Islet of Langerhans (tissue), 1 donor: ENCODE data around the gene CRP.
A peak's percentile ranks its signal among the peaks of the same experiment; 100 is the strongest.

Experiments used
- FAIRE-seq: peaks from one replicate; lab custom pipeline; 2011; peaks lifted over from hg19 to GRCh38; lab: Jason Lieb, UNC

CRP gene

GRCh38 chr1:159699653-159700052, 14.7 kb downstream of the CRP start:
- no peak for FAIRE-seq

GRCh38 chr1:159699246-159699645, 15.1 kb downstream of the CRP start:
- no peak for FAIRE-seq

DNA sequence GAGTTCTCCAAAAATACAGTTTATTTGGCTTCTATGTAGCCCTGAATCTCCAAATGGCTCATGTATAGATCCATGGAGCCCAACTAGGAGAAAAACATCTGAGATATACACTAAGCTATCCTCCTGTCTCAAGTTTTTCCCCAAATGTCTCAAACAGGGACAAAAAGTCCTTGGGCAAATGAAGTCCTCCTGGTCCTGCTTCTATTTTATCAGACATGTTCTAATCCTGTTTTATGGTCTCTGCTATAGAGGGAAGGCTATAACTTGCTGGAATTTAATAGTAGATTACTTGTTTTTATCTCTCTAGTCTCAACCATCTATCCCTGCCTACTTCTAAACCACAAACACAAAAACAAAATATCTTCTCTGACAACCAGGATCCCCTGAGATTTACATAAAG, 26.9 kb downstream of the CRP start:
- no peak for FAIRE-seq

DNA sequence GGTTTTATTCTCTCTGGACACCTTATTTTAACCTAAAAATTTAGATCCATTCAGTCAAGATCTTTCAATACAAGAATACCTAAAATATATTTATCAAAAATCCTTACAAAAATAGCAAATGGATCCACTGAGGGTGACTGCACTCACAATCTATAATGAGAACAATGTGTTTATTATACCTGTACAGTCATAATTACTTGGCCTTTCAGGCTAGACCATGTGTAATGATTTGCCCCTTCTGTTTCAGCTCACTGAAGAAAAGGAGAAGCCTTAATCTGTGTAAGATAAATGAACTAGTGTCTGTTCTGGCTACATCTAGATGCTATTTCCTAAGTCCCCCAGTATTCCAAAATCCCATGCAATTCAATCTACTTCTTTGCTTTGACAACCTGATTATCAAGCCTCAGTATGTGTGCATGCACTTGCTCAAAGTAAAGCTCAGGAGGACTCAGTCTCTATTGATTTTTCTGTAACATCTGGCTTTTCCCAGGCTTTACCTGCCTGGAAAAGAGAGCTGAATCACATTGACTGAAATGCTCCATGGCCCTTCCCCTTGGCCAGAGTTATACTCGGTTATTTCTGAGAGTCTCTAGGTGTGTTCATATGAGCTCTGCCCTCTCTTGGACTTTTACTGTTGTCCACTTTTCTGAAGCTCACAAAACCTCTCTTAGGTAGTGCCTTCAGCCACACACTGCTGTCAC, 27.6 kb downstream of the CRP start:
- no peak for FAIRE-seq

DNA sequence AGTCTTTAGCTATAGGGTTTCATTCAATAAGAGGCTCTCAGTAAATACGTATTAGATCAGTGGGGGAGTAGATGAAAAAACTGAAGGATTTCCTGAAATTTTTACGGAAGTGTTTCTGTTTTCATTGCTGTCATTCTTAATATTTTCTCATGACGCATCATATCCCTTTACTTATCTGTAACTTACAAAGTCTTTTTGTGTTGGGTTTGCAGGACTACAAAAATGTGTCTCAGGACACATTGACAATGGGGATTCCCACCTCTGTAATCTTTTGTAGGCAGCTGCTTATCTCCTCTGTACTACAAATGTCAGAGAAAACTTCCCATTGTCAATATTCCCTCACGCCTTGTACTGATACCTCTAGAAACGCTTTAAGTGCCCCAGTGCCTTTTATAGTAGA, 35.5 kb downstream of the CRP start:
- no peak for FAIRE-seq

GRCh38 chr1:159675046-159675445, 39.3 kb downstream of the CRP start:
- FAIRE-seq, result no peak

DNA sequence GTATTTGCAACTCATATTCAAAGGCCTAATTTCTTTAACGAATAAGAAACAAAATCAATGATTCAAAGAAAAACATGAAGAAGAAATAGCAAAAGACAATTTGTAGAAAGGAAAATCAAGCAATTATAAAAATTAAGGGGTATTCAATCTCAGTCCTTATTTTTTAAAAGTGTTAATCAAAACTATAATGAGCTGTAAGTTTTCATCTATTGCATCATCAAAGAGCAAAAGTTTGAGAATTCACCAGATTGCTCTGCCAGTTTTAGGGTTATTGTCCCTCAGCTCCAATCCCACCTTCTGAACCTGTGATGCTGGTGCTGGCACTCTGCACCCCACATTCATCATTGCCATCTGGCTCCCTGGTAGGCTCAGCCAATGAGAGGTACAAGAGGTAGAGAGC, 42.0 kb downstream of the CRP start:
- peak; percentile 79 for FAIRE-seq

DNA sequence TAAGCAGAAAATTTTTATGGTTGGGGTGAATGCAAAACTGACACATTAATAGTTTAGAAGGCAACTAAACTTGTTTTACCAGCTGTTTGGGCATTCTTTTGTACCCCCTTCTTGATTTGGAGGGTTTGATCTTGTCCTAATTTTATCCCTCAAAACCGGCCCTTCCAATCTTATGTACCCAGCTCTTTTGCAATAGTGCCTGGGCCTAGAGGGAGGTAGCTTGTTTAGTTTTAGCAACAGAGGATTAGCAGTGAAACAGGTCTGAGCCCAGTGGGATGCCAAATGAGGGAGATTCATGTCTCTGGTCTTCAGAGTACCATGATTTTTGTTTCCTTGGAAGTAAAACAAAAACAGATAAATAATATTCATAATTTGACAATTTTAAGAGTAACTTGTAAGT, 45.1 kb downstream of the CRP start:
- no peak for FAIRE-seq

- FAIRE-seq, result no peak
These were observed 45.6 kb downstream of the CRP start for GRCh38 chr1:159668739-159669138.

DNA sequence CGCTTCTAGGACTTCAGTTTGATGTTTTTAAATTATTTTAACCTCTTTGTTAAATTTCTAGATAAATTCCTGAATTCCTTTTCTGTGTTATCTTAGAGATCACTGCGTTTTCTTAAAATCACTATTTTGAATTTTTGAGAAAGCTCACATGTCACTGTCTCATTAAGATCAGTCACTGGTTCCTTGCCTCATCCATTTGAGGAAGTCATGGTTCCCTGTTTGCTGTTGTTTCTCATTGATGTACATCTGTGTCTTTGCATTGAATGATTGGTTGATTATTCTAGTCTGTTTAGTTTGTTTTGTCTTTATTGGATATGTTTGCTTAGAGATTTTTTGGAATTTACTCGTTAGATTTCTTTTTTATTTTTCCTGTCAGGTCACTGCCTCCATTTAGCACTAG, 50.1 kb downstream of the CRP start:
- FAIRE-seq, result no peak

GRCh38 chr1:159663552-159663951, 50.8 kb downstream of the CRP start:
- FAIRE-seq, result no peak
